H1 (cell line): ENCODE results near the gene PRRX1. TPM values are rescaled to one million over a fixed set of nuclear protein-coding genes. Genes with fewer than 3 reads are reported as not detected.

Experiments
- CTCF ChIA-PET: fragments of 300-600 bp; sonication (Branson Sonifier 250); formaldehyde crosslinking; loops from one replicate; lab custom pipeline; 2021; ENCODE audit not compliant: partially characterized antibody; lab: Charles Lee
- POLR2A ChIA-PET: fragments of 300-600 bp; sonication (Branson Sonifier 250); formaldehyde crosslinking; loops from one replicate; lab custom pipeline; 2021; ENCODE audit warnings: inconsistent platforms; ENCODE audit not compliant: partially characterized antibody; lab: Charles Lee
- DNase-seq, 2 experiments: peaks; one replicate each; pipeline versions ENCODE4 v3.0.0 to v3.0.0-alpha.2; 2010 to 2022; ENCODE audit warnings: low spot score in 2 of 2, low read depth in 1 of 2, mixed read lengths in 1 of 2
- FAIRE-seq: peaks from 2 replicates; lab custom pipeline; 2011; peaks lifted over from hg19 to GRCh38; lab: Jason Lieb, UNC
- H2AFZ ChIP-seq: 2 replicates; pipeline ENCODE4 v1.8.1; 2012; ENCODE audit warnings: low read length, inconsistent platforms
- H2AK5ac ChIP-seq: 2 replicates; pipeline ENCODE4 v1.6.1; 2013; ENCODE audit warnings: low read depth, low read length
- H2BK120ac ChIP-seq: replicated peaks from 2 replicates; pipeline ENCODE3; 2013; ENCODE audit warnings: low read depth, low read length, inconsistent platforms
- H2BK12ac ChIP-seq: 2 replicates; pipeline ENCODE4 v1.6.1; 2013; ENCODE audit warnings: low read depth, low read length
- H2BK15ac ChIP-seq: 2 replicates; pipeline ENCODE4 v1.6.1; 2013; ENCODE audit warnings: low read length
- H2BK20ac ChIP-seq: 2 replicates; pipeline ENCODE4 v1.6.1; 2013; ENCODE audit warnings: low read length
- H2BK5ac ChIP-seq: 2 replicates; pipeline ENCODE4 v1.6.1; 2013; ENCODE audit warnings: low read depth, low read length
- H3K14ac ChIP-seq: 2 replicates; pipeline ENCODE4 v1.6.1; 2013; ENCODE audit warnings: inconsistent platforms; ENCODE audit not compliant: insufficient read length
- H3K18ac ChIP-seq: 2 replicates; pipeline ENCODE4 v1.6.1; 2013; ENCODE audit warnings: low read length; ENCODE audit errors: extremely low read depth
- H3K23ac ChIP-seq: 2 replicates; pipeline ENCODE4 v1.6.1; 2013; ENCODE audit warnings: inconsistent platforms; ENCODE audit not compliant: insufficient read length
- H3K23me2 ChIP-seq: 2 replicates; pipeline ENCODE4 v1.6.1; 2013; ENCODE audit warnings: low read depth, low read length
- H3K27ac ChIP-seq: 2 replicates; pipeline ENCODE4 v1.6.1; 2011; ENCODE audit warnings: low read depth, low read length, inconsistent platforms
- H3K27me3 ChIP-seq, 4 experiments: replicated peaks in 1 of 4; 1 replicate in 1 of 4; 2 replicates in 3 of 4; pipeline versions ENCODE4 v1.6.1 to v1.8.1; 2011 to 2013; ENCODE audit warnings: low read length in 3 of 4, mild to moderate bottlenecking in 3 of 4, inconsistent platforms in 2 of 4, mixed read lengths in 2 of 4, moderate library complexity in 1 of 4; ENCODE audit not compliant: control insufficient read depth in 3 of 4, insufficient read depth in 3 of 4; ENCODE audit errors: extremely low read depth in 1 of 4
- H3K36me3 ChIP-seq, 4 experiments: 2 replicates each; pipeline versions ENCODE4 v1.6.1 to v1.8.1; 2011 to 2013; ENCODE audit warnings: mild to moderate bottlenecking in 4 of 4, low read length in 3 of 4, moderate library complexity in 2 of 4, control low read depth in 1 of 4, inconsistent platforms in 1 of 4; ENCODE audit not compliant: insufficient read depth in 4 of 4, control insufficient read depth in 2 of 4
- H3K4ac ChIP-seq: replicated peaks from 2 replicates; pipeline ENCODE3; 2013; ENCODE audit warnings: low read length, low read depth, mixed read lengths, inconsistent platforms; ENCODE audit not compliant: insufficient read length
- H3K4me1 ChIP-seq, 4 experiments: replicated peaks in 1 of 4; 1 replicate in 1 of 4; 2 replicates in 3 of 4; pipeline versions ENCODE4 v1.6.1 to v1.8.1; 2011 to 2013; ENCODE audit warnings: low read length in 3 of 4, inconsistent platforms in 2 of 4, mixed read lengths in 1 of 4; ENCODE audit not compliant: insufficient read depth in 4 of 4, control insufficient read depth in 3 of 4
- H3K4me2 ChIP-seq, 2 experiments: 2 replicates each; pipeline versions ENCODE4 v1.6.1 to v1.8.1; 2011 to 2013; ENCODE audit warnings: low read depth in 2 of 2, low read length in 2 of 2, control low read depth in 1 of 2, inconsistent platforms in 1 of 2, mild to moderate bottlenecking in 1 of 2; ENCODE audit not compliant: insufficient read depth in 1 of 2
- H3K4me3 ChIP-seq, 4 experiments: fragments of 200-600, 300-600 bp in 1 of 4; sonication (generic), shearing (Covaris generic), sonication (Bioruptor Twin) in 1 of 4; 2 replicates each; pipeline versions ENCODE4 v1.5.1 to v1.8.1; 2011 to 2016; ENCODE audit warnings: low read length in 4 of 4, low read depth in 3 of 4, control low read depth in 2 of 4, inconsistent platforms in 2 of 4, mild to moderate bottlenecking in 2 of 4, mixed read lengths in 1 of 4, moderate library complexity in 1 of 4; ENCODE audit not compliant: insufficient read depth in 2 of 4; ENCODE audit errors: extremely low read depth in 1 of 4
- H3K56ac ChIP-seq: replicated peaks from 2 replicates; pipeline ENCODE3; 2013; ENCODE audit warnings: low read depth, mild to moderate bottlenecking, mixed read lengths, low read length, inconsistent platforms; ENCODE audit not compliant: insufficient read length
- H3K79me1 ChIP-seq: 2 replicates; pipeline ENCODE4 v1.6.1; 2013; ENCODE audit warnings: low read depth, low read length, control low read depth
- H3K79me2 ChIP-seq, 2 experiments: 2 replicates each; pipeline versions ENCODE4 v1.6.1 to v1.8.1; 2012 to 2013; ENCODE audit warnings: low read length in 2 of 2, mild to moderate bottlenecking in 2 of 2, inconsistent platforms in 1 of 2; ENCODE audit not compliant: insufficient read depth in 2 of 2, control insufficient read depth in 1 of 2
- H3K9ac ChIP-seq, 4 experiments: replicated peaks in 1 of 4; 1 replicate in 1 of 4; 2 replicates in 3 of 4; pipeline versions ENCODE4 v1.6.1 to v1.8.1; 2011 to 2013; ENCODE audit warnings: low read depth in 3 of 4, low read length in 3 of 4, control low read depth in 2 of 4, mild to moderate bottlenecking in 2 of 4, moderate library complexity in 2 of 4, inconsistent platforms in 1 of 4; ENCODE audit errors: extremely low read depth in 1 of 4
- H3K9me3 ChIP-seq, 2 experiments: 2 replicates each; pipeline versions ENCODE4 v1.6.1 to v1.8.1; 2012 to 2013; ENCODE audit warnings: mild to moderate bottlenecking in 2 of 2, moderate library complexity in 2 of 2, control low read depth in 1 of 2, inconsistent platforms in 1 of 2, low read depth in 1 of 2, low read length in 1 of 2, mixed read lengths in 1 of 2; ENCODE audit not compliant: insufficient read depth in 2 of 2
- H4K20me1 ChIP-seq, 2 experiments: replicated peaks in 1 of 2; 2 replicates each; pipeline versions ENCODE3 to v1.8.1; 2011 to 2013; ENCODE audit warnings: inconsistent platforms in 2 of 2, low read length in 2 of 2, mild to moderate bottlenecking in 1 of 2; ENCODE audit not compliant: insufficient read depth in 2 of 2, control insufficient read depth in 1 of 2
- H4K5ac ChIP-seq: 2 replicates; pipeline ENCODE4 v1.6.1; 2013; ENCODE audit warnings: low read length, low read depth, mixed read lengths, inconsistent platforms; ENCODE audit not compliant: insufficient read length
- H4K8ac ChIP-seq: 2 replicates; pipeline ENCODE4 v1.8.0; 2013; ENCODE audit warnings: mild to moderate bottlenecking, moderate library complexity, low read length, inconsistent platforms; ENCODE audit not compliant: insufficient read depth; ENCODE audit errors: extremely low read depth
- H4K91ac ChIP-seq: replicated peaks from 2 replicates; pipeline ENCODE3; 2013; ENCODE audit warnings: low read length, mixed read lengths, inconsistent platforms; ENCODE audit not compliant: insufficient read length
- KDM4A ChIP-seq: IDR thresholded peaks from one replicate; pipeline ENCODE4 v1.7.1; 2012; ENCODE audit warnings: low read depth, mild to moderate bottlenecking, moderate library complexity, low read length, inconsistent platforms; ENCODE audit not compliant: severe bottlenecking
- NANOG ChIP-seq: IDR thresholded peaks from 2 replicates; pipeline ENCODE4 v1.6.1; 2011; ENCODE audit warnings: low read length, low read depth, mild to moderate bottlenecking, inconsistent platforms; ENCODE audit not compliant: insufficient read depth, poor library complexity, severe bottlenecking
- PHF8 ChIP-seq: fragments of 200-600 bp; sonication (generic); conservative IDR thresholded peaks from 2 replicates; pipeline ENCODE4 v1.7.1; 2012; ENCODE audit warnings: low read depth, mild to moderate bottlenecking, inconsistent platforms, low read length, moderate library complexity
- RNF2 ChIP-seq: fragments of 200-900, 300-1000 bp; sonication (generic); IDR thresholded peaks from 2 replicates; pipeline ENCODE4 v1.7.1; 2016; ENCODE audit warnings: borderline replicate concordance, low read depth, mild to moderate bottlenecking, antibody characterized with exemption, low read length; ENCODE audit not compliant: poor library complexity, severe bottlenecking; ENCODE audit errors: missing control alignments
- WGBS, 2 experiments: shearing (Covaris generic) in 1 of 2; methylation state at CpG; one replicate each; pipeline versions ENCODE4 v1.1.6 to v1.1.7; 2013 to 2015; ENCODE audit warnings: low lambda C conversion rate in 2 of 2, mixed read lengths in 2 of 2, inconsistent platforms in 1 of 2, low coverage in 1 of 2, missing lambda C conversion rate in 1 of 2; ENCODE audit not compliant: insufficient replicate concordance in 2 of 2, insufficient coverage in 1 of 2, insufficient read length in 1 of 2; ENCODE audit errors: extremely low coverage in 1 of 2, missing lambda C conversion rate in 1 of 2; 5-methylcytosine and 5-hydroxymethylcytosine counted together
- polyA plus RNA-seq, 7 experiments: library from polyadenylated mRNA; depleted of rRNA in 3 of 7; stranded (reverse) in 5 of 7; unstranded in 2 of 7; fragments of >200 nt in 5 of 7; fragments of 200-250 nt in 2 of 7; gene quantifications; 1 replicate in 5 of 7; 2 replicates in 1 of 7; 4 replicates in 1 of 7; pipeline versions ENCODE4 v1.2.1 to v1.2.3, GENCODE V29; 2011 to 2013; ENCODE audit warnings: missing spikeins in 2 of 7, mixed read lengths in 2 of 7
- total RNA-seq: library from RNA; stranded (reverse); fragmentation: NEBNext Ultra II Directional; extraction: Animal tissue kit (Norgen Biotek cat#: 25700); gene quantifications from 2 replicates; pipeline ENCODE4 v1.2.1, GENCODE V29; 2021

Gene PRRX1
- total and polyA plus RNA-seq, 2 of the 8 experiments (the other 6 are each of a cell fraction or from before 2014, with no cell fraction given) = not detected

GRCh38 chr1:170743083-170743482 lies 79.2 kb downstream of the PRRX1 start:
- no peak overlapping the region for H2AFZ ChIP-seq
- no peak overlapping the region for H3K56ac ChIP-seq
- H3K18ac ChIP-seq = no peak overlapping the region
- H3K4me1 ChIP-seq = no peaks in the 10 kb centered on the region
- H2BK120ac ChIP-seq = no peak overlapping the region
- DNase-seq (no peak), FAIRE-seq (no peak)
- H3K14ac ChIP-seq = no peak overlapping the region
- H2BK5ac ChIP-seq = no peak overlapping the region
- H2AK5ac ChIP-seq = no peak overlapping the region
- no peaks in the 10 kb centered on the region for H3K23me2 ChIP-seq
- H3K4me3 ChIP-seq = no peak overlapping the region
- no peaks in the 10 kb centered on the region for H4K20me1 ChIP-seq
- H3K36me3 ChIP-seq = no peaks in the 10 kb centered on the region
- peaks cover 13% of the 10 kb centered on the region in 2 experiments for H3K9me3 ChIP-seq
- no peak overlapping the region for H3K23ac ChIP-seq
- no peaks in the 10 kb centered on the region for H3K79me1 ChIP-seq
- H3K4me2 ChIP-seq = no peak overlapping the region
- H3K9ac ChIP-seq = no peak overlapping the region
- H2BK15ac ChIP-seq = no peak overlapping the region
- H4K91ac ChIP-seq = no peak overlapping the region
- POLR2A ChIA-PET = no interaction called here
- no peak overlapping the region for H3K27ac ChIP-seq
- no peak overlapping the region for H3K4ac ChIP-seq
- H4K8ac ChIP-seq = no peak overlapping the region
- TF ChIP-seq KDM4A (no peak), NANOG (no peak), PHF8 (no peak), RNF2 (no peak)
- no peaks in the 10 kb centered on the region for H3K79me2 ChIP-seq
- WGBS, 2 experiments = 80% methylated on average over 1 of the region's 1 CpG; no CpG with 5 or more reads in 1 of the 2 experiments
- CTCF ChIA-PET = no interaction called here
- no peak overlapping the region for H4K5ac ChIP-seq
- no peaks in the 10 kb centered on the region for H3K27me3 ChIP-seq
- no peak overlapping the region for H2BK20ac ChIP-seq
- H2BK12ac ChIP-seq = no peak overlapping the region
